Measurements from ENCODE around the gene MICALL2. TPM values are rescaled to one million over a fixed set of nuclear protein-coding genes. Genes with fewer than 3 reads are reported as not detected.

The MICALL2 gene
- total RNA-seq, 1 donor from 2014 or later, result 2.2 TPM

- DNase-seq (ENCODE audit: low spot score), result no peak
- intact Hi-C loops (cut with micrococcal nuclease), result no loop called here
- Mint-ChIP-seq H3K4me1 (ENCODE audit: low read depth) (no peaks in the 10 kb centered on the region), H3K9me3 (peaks cover 3% of the 10 kb centered on the region), H3K36me3 (ENCODE audit: low read depth) (no peaks in the 10 kb centered on the region), H3K4me3 (no peak overlapping the region), H3K27me3 (ENCODE audit: insufficient read depth) (peaks cover 6% of the 10 kb centered on the region), H3K27ac (no peak overlapping the region)
Measured at GRCh38 chr7:1388021-1388702, 71.1 kb downstream of the MICALL2 start.

GRCh38 chr7:1387261-1387660 lies 72.0 kb downstream of the MICALL2 start:
- Mint-ChIP-seq H3K9me3 (peaks cover 1% of the 10 kb centered on the region), H3K27me3 (ENCODE audit: insufficient read depth) (peaks cover 6% of the 10 kb centered on the region), H3K4me3 (no peak overlapping the region), H3K36me3 (ENCODE audit: low read depth) (no peaks in the 10 kb centered on the region), H3K4me1 (ENCODE audit: low read depth) (no peaks in the 10 kb centered on the region), H3K27ac (no peak overlapping the region)
- intact Hi-C loops (cut with micrococcal nuclease), result no loop called here
- DNase-seq (ENCODE audit: low spot score), result no peak

- H3K27me3 Mint-ChIP-seq (ENCODE audit: insufficient read depth), result peaks cover 6% of the 10 kb centered on the region
- no peak overlapping the region for H3K27ac Mint-ChIP-seq
- no peaks in the 10 kb centered on the region for H3K9me3 Mint-ChIP-seq
- no peaks in the 10 kb centered on the region for H3K4me1 Mint-ChIP-seq (ENCODE audit: low read depth)
- H3K36me3 Mint-ChIP-seq (ENCODE audit: low read depth), result no peaks in the 10 kb centered on the region
- DNase-seq (ENCODE audit: low spot score), result no peak
- intact Hi-C loops (cut with micrococcal nuclease), result no loop called here
- H3K4me3 Mint-ChIP-seq, result no peak overlapping the region
Measured at GRCh38 chr7:1386623-1387220, 72.5 kb downstream of the MICALL2 start.

GRCh38 chr7:1385809-1386622 lies 73.3 kb downstream of the MICALL2 start:
- H3K9me3 Mint-ChIP-seq, result no peaks in the 10 kb centered on the region
- H3K4me3 Mint-ChIP-seq, result no peak overlapping the region
- intact Hi-C loops (cut with micrococcal nuclease), result no loop called here
- H3K27ac Mint-ChIP-seq, result no peak overlapping the region
- H3K36me3 Mint-ChIP-seq (ENCODE audit: low read depth), result no peaks in the 10 kb centered on the region
- H3K27me3 Mint-ChIP-seq (ENCODE audit: insufficient read depth), result peaks cover 6% of the 10 kb centered on the region
- no peaks in the 10 kb centered on the region for H3K4me1 Mint-ChIP-seq (ENCODE audit: low read depth)
- no peak for DNase-seq (ENCODE audit: low spot score)

GRCh38 chr7:1385086-1385808 lies 74.0 kb downstream of the MICALL2 start:
- Mint-ChIP-seq H3K27ac (no peak overlapping the region), H3K4me1 (ENCODE audit: low read depth) (no peaks in the 10 kb centered on the region), H3K9me3 (no peaks in the 10 kb centered on the region), H3K27me3 (ENCODE audit: insufficient read depth) (peaks cover 6% of the 10 kb centered on the region), H3K4me3 (no peak overlapping the region), H3K36me3 (ENCODE audit: low read depth) (no peaks in the 10 kb centered on the region)
- DNase-seq (ENCODE audit: low spot score), result no peak
- intact Hi-C loops (cut with micrococcal nuclease), result no loop called here

Other genes starting within 250 kb of the MICALL2 start
- not detected in 2 replicates for gene UNCX, start 226.6 kb downstream of the MICALL2 start, total RNA-seq
- 94.3 and 97.9 TPM in 2 replicates for gene INTS1, start 44.9 kb upstream of the MICALL2 start, total RNA-seq
- 48.1 and 51.7 TPM in 2 replicates for gene MAFK, start 71.2 kb upstream of the MICALL2 start, total RNA-seq
- 0.03 TPM in 1 of 2 replicates, not detected in the other for gene TMEM184A, start 96.7 kb upstream of the MICALL2 start, total RNA-seq
- 55.7 and 56.0 TPM in 2 replicates for gene PSMG3, start 110.6 kb upstream of the MICALL2 start, total RNA-seq
- gene ELFN1, start 210.8 kb upstream of the MICALL2 start, total RNA-seq, result 0.05 TPM in 1 of 2 replicates, not detected in the other